ENCODE measurements around the gene KCNG4.

Gene KCNG4

DNA sequence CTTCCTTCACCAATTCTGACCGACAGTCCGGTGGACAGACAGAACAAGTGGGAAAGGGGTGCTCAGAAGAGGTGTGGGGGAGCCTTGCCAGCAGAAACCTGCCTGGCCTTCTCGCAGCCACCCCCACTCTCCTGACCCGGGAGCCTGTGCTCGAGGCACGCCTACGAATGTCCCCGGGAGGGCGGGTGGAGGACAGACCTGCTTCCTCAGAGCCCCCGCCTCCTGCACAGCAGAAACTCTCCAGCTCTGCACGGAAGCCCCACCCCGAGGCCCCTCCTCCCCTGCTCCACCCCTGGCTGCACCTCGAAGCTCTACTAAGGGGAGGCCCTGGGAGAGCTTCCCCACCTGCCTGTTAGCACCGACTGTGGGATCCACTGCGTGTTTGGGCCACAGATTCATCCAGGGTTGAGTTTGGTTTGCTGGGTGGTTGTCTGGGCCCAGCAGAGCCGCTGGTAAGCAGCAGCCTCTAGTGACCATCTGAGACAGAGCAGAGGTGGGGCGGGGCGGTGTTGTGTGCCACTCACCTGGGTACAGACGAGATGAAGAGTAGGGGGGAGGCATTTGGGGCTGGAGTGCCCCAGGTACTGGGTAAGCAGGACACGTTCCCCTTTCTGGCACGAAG is 59.2 kb downstream of the KCNG4 start:
- Histone ChIP-seq H3K9me2 (replicated peaks; ENCODE audit: low read depth, low read length) (no peaks in the 10 kb centered on the region), H3K4me3 (ENCODE audit: low read length, poor library complexity, severe bottlenecking) (no peak overlapping the region), H3F3A (ENCODE audit: low read depth) (no peaks in the 10 kb centered on the region), H3K9ac (ENCODE audit: low read depth, low read length, poor library complexity, severe bottlenecking) (no peak overlapping the region), H3K9me3 (ENCODE audit: insufficient read depth, low read depth, low read length) (no peaks in the 10 kb centered on the region), H2AFZ (ENCODE audit: low read length) (no peak overlapping the region), H3K27me3 (ENCODE audit: insufficient read depth, low read length, poor library complexity, severe bottlenecking) (no peaks in the 10 kb centered on the region), H3K4me1 (ENCODE audit: insufficient read depth, low read length, poor library complexity, severe bottlenecking) (peaks cover 8% of the 10 kb centered on the region), H3K36me3 (ENCODE audit: insufficient read depth, low read length) (peaks cover 30% of the 10 kb centered on the region; the same call in 1 of the 2 replicates), H4K20me1 (ENCODE audit: insufficient read depth, low read length, poor library complexity, severe bottlenecking) (peaks cover 7% of the 10 kb centered on the region), H3K4me2 (ENCODE audit: low read depth, low read length, poor library complexity, severe bottlenecking) (no peak overlapping the region), H3K79me2 (ENCODE audit: insufficient read depth, low read length) (peaks cover 34% of the 10 kb centered on the region)
- TF ChIP-seq, protein P1, sequence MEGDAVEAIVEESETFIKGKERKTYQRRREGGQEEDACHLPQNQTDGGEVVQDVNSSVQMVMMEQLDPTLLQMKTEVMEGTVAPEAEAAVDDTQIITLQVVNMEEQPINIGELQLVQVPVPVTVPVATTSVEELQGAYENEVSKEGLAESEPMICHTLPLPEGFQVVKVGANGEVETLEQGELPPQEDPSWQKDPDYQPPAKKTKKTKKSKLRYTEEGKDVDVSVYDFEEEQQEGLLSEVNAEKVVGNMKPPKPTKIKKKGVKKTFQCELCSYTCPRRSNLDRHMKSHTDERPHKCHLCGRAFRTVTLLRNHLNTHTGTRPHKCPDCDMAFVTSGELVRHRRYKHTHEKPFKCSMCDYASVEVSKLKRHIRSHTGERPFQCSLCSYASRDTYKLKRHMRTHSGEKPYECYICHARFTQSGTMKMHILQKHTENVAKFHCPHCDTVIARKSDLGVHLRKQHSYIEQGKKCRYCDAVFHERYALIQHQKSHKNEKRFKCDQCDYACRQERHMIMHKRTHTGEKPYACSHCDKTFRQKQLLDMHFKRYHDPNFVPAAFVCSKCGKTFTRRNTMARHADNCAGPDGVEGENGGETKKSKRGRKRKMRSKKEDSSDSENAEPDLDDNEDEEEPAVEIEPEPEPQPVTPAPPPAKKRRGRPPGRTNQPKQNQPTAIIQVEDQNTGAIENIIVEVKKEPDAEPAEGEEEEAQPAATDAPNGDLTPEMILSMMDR (conservative IDR thresholded peaks at IDR 0.05; ENCODE audit: low read length): no peak
- TF ChIP-seq EZH2phosphoT487 (IDR thresholded peaks at IDR 0.05; ENCODE audit: borderline replicate concordance): no peak

- Histone ChIP-seq H2AFZ (ENCODE audit: low read length) (no peak overlapping the region), H3K79me2 (ENCODE audit: insufficient read depth, low read length) (peaks cover 25% of the 10 kb centered on the region; the same call in 1 of the 2 replicates), H3K9ac (ENCODE audit: low read depth, low read length, poor library complexity, severe bottlenecking) (no peak overlapping the region), H4K20me1 (ENCODE audit: insufficient read depth, low read length, poor library complexity, severe bottlenecking) (peaks cover 7% of the 10 kb centered on the region), H3K27me3 (ENCODE audit: insufficient read depth, low read length, poor library complexity, severe bottlenecking) (no peaks in the 10 kb centered on the region), H3K36me3 (ENCODE audit: insufficient read depth, low read length) (peaks cover 30% of the 10 kb centered on the region; the same call in 1 of the 2 replicates), H3K4me1 (ENCODE audit: insufficient read depth, low read length, poor library complexity, severe bottlenecking) (peaks cover 1% of the 10 kb centered on the region), H3K9me2 (replicated peaks; ENCODE audit: low read depth, low read length) (no peaks in the 10 kb centered on the region), H3K9me3 (ENCODE audit: insufficient read depth, low read depth, low read length) (no peaks in the 10 kb centered on the region), H3K4me3 (ENCODE audit: low read length, poor library complexity, severe bottlenecking) (no peak overlapping the region), H3K4me2 (ENCODE audit: low read depth, low read length, poor library complexity, severe bottlenecking) (no peak overlapping the region), H3F3A (ENCODE audit: low read depth) (no peaks in the 10 kb centered on the region)
- no peak for TF ChIP-seq EZH2phosphoT487 (IDR thresholded peaks at IDR 0.05; ENCODE audit: borderline replicate concordance)
- TF ChIP-seq, protein P1 (conservative IDR thresholded peaks at IDR 0.05; ENCODE audit: low read length): no peak
Observed at GRCh38 chr16:84179612-84180320, 60.0 kb downstream of the KCNG4 start.

DNA sequence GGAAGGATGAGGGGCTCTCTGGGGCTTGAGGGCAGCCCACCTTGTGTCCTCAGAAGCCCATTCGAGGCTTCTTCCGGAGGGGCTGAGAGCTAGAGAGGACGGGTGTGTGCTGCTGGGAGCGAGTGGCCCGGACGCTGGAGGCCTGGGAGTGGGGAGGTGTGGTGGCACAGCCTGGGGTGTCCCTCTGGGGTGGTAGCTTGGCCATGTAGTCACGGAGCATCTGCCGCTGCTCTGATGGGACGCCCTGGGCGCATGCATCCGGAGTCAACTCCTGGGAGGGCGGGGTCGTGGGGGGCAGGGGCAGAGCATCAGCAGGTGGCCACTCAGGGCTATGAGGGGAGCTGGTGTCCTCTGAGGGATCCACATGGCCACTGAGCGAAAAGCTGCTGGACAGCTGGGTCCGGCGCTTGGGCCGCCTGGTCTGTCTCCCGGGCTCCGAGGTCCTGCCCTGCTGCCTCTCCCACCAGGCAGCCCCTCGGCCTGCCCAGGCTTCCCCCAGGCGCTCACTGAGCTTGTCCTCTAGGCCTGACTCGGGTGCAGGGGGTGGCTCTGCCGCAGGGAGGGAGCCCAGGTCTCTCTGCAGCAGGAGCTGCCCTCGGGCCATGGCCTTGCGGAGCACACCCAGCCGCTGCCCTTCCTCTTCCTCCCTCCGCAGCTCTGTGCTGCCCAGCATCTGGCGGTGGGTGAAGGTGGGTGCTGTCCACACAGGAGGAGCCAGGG is 60.8 kb downstream of the KCNG4 start:
- no peak overlapping the region for H2AFZ ChIP-seq (ENCODE audit: low read length)
- H3K79me2 ChIP-seq (ENCODE audit: insufficient read depth, low read length): peaks cover 18% of the 10 kb centered on the region; the same call in 1 of the 2 replicates
- H3K4me1 ChIP-seq (ENCODE audit: insufficient read depth, low read length, poor library complexity, severe bottlenecking): no peaks in the 10 kb centered on the region
- H3K4me2 ChIP-seq (ENCODE audit: low read depth, low read length, poor library complexity, severe bottlenecking): no peak overlapping the region
- H3K4me3 ChIP-seq (ENCODE audit: low read length, poor library complexity, severe bottlenecking): no peak overlapping the region
- TF ChIP-seq, protein P1 (conservative IDR thresholded peaks at IDR 0.05; ENCODE audit: low read length): no peak
- TF ChIP-seq EZH2phosphoT487 (IDR thresholded peaks at IDR 0.05; ENCODE audit: borderline replicate concordance): no peak
- H3F3A ChIP-seq (ENCODE audit: low read depth): no peaks in the 10 kb centered on the region
- no peaks in the 10 kb centered on the region for H3K9me3 ChIP-seq (ENCODE audit: insufficient read depth, low read depth, low read length)
- no peaks in the 10 kb centered on the region for H3K27me3 ChIP-seq (ENCODE audit: insufficient read depth, low read length, poor library complexity, severe bottlenecking)
- peaks cover 30% of the 10 kb centered on the region; the same call in 1 of the 2 replicates for H3K36me3 ChIP-seq (ENCODE audit: insufficient read depth, low read length)
- no peaks in the 10 kb centered on the region for H3K9me2 ChIP-seq (replicated peaks; ENCODE audit: low read depth, low read length)
- H3K9ac ChIP-seq (ENCODE audit: low read depth, low read length, poor library complexity, severe bottlenecking): no peak overlapping the region
- peaks cover 3% of the 10 kb centered on the region for H4K20me1 ChIP-seq (ENCODE audit: insufficient read depth, low read length, poor library complexity, severe bottlenecking)

Measured in Loucy (cell line).